Measurements from ENCODE around the gene FOXF2. TPM values are rescaled to one million over a fixed set of nuclear protein-coding genes. Genes with fewer than 3 reads are reported as not detected.

The FOXF2 gene
- total RNA-seq, 1 experiment from 2014 or later = not detected

- no peak for DNase-seq (ENCODE audit: low read depth)
Measured at GRCh38 chr6:1378065-1379016, 11.0 kb upstream of the FOXF2 start.

GRCh38 chr6:1379017-1379787, 10.2 kb upstream of the FOXF2 start:
- DNase-seq (ENCODE audit: low read depth) = no peak

- DNase-seq (ENCODE audit: low read depth) = no peak
Measured at GRCh38 chr6:1379788-1380147, 9.6 kb upstream of the FOXF2 start.

- no peak for DNase-seq (ENCODE audit: low read depth)
Measured at GRCh38 chr6:1380625-1381427, 8.6 kb upstream of the FOXF2 start.

GRCh38 chr6:1381481-1382330, 7.7 kb upstream of the FOXF2 start:
- DNase-seq (ENCODE audit: low read depth) = no peak

- DNase-seq (ENCODE audit: low read depth) = no peak
Measured at GRCh38 chr6:1382331-1382882, 7.0 kb upstream of the FOXF2 start.

GRCh38 chr6:1382883-1383728, 6.3 kb upstream of the FOXF2 start:
- DNase-seq (ENCODE audit: low read depth) = no peak

GRCh38 chr6:1383729-1384548, 5.4 kb upstream of the FOXF2 start:
- no peak for DNase-seq (ENCODE audit: low read depth)

- no peak for DNase-seq (ENCODE audit: low read depth)
Measured at GRCh38 chr6:1384549-1385128, 4.7 kb upstream of the FOXF2 start.

- no peak for DNase-seq (ENCODE audit: low read depth)
Measured at GRCh38 chr6:1385129-1386037, 4.0 kb upstream of the FOXF2 start.

- DNase-seq (ENCODE audit: low read depth) = no peak
Measured at GRCh38 chr6:1386038-1386709, 3.2 kb upstream of the FOXF2 start.

GRCh38 chr6:1387538-1387875, 1.9 kb upstream of the FOXF2 start:
- DNase-seq (ENCODE audit: low read depth) = no peak

GRCh38 chr6:1387876-1388629, 1.3 kb upstream of the FOXF2 start:
- DNase-seq (ENCODE audit: low read depth) = no peak

GRCh38 chr6:1388630-1389368, 577 bp upstream of the FOXF2 start:
- DNase-seq (ENCODE audit: low read depth) = no peak
